Activated CD8-positive, alpha-beta T cell treated with anti-CD3 and anti-CD28 coated beads for 36 hours (primary cell): ENCODE measurements around the gene DRAXIN. TPM values are rescaled to one million over a fixed set of nuclear protein-coding genes. Genes with fewer than 3 reads are reported as not detected.

ENCODE experiments used
- ATAC-seq: fragments of 200-7000 bp; cut with Tn5 transposase; one replicate; pipeline ENCODE4 v1.10.0; 2021; ENCODE audit warnings: mild to moderate bottlenecking, moderate library complexity
- CTCF ChIA-PET: fragments of 350-600 bp; sonication (Branson Sonifier 250); formaldehyde crosslinking; loops from one replicate; lab custom pipeline; 2021; ENCODE audit warnings: antibody characterized with exemption; lab: Charles Lee
- POLR2A ChIA-PET: fragments of 350-600 bp; sonication (Branson Sonifier 250); formaldehyde crosslinking; loops from one replicate; lab custom pipeline; 2021; ENCODE audit warnings: antibody characterized with exemption; lab: Charles Lee
- DNase-seq: peaks from one replicate; pipeline ENCODE4 v3.0.0-alpha.2; 2020
- H3K27ac Mint-ChIP-seq: one replicate; pipeline ENCODE4 v1.8.0; 2021; ENCODE audit warnings: mild to moderate bottlenecking, mixed read lengths
- H3K27me3 Mint-ChIP-seq: one replicate; pipeline ENCODE4 v1.8.0; 2021; ENCODE audit warnings: mixed read lengths
- H3K36me3 Mint-ChIP-seq: one replicate; pipeline ENCODE4 v1.8.0; 2021; ENCODE audit warnings: low read depth, mixed read lengths
- H3K4me1 Mint-ChIP-seq: one replicate; pipeline ENCODE4 v1.8.0; 2021; ENCODE audit warnings: low read depth, mixed read lengths
- H3K4me3 Mint-ChIP-seq: one replicate; pipeline ENCODE4 v1.8.0; 2021; ENCODE audit warnings: mild to moderate bottlenecking, moderate library complexity, mixed read lengths
- H3K9me3 Mint-ChIP-seq: one replicate; pipeline ENCODE4 v1.8.0; 2021; ENCODE audit warnings: mixed read lengths
- intact Hi-C: fragments of 100-400 bp; cut with micrococcal nuclease; formaldehyde crosslinking; loops from one replicate; pipeline ENCODE4 v1.10.0; 2022
- total RNA-seq, 2 experiments: library from RNA; stranded (reverse); gene quantifications; one replicate each; pipeline ENCODE4 v1.2.3, GENCODE V29; 2021
- TF ChIP-seq, protein P1 (sequence below): fragments of 200-600 bp; IDR thresholded peaks from one replicate; pipeline ENCODE4 v1.8.0; 2022; ENCODE audit warnings: antibody characterized with exemption, mild to moderate bottlenecking

DRAXIN gene
- total RNA-seq, 2 experiments from 2014 or later = 0.18 to 0.20 TPM

DNA sequence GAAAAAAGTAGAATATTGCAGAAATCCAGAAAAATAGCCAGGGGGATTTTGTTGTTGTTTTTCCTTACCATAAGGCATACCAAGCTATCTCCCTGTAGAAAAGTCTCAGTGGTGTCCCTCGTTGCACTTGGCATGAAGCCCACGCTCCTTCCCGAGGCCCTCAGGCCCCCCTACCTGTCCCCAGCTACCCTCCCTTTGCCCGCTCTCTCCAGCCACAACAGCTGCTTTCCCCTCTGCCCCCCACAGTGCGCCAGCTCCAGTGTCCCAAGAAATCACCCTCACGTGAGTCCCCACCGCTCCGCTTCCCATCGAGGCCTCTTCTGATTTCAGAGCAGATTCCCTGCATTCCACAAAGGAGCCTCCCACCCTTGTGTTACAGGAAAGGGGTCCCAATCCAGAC, 52.8 kb downstream of the DRAXIN start:
- CTCF ChIA-PET = no interaction called here
- intact Hi-C loops = no loop called here
- POLR2A ChIA-PET = interaction anchor here (0.7 kb wide), 1 partner anchor 166 kb away, joined by 3 read pairs; no protein-coding TSS in a partner anchor
- peaks cover 35% of the 10 kb centered on the region for H3K4me1 Mint-ChIP-seq
- no peak overlapping the region for H3K27ac Mint-ChIP-seq
- no peak overlapping the region for H3K4me3 Mint-ChIP-seq
- H3K27me3 Mint-ChIP-seq = no peaks in the 10 kb centered on the region
- H3K36me3 Mint-ChIP-seq = peaks cover 2% of the 10 kb centered on the region
- ATAC-seq = no peak
- no peak for DNase-seq
- no peaks in the 10 kb centered on the region for H3K9me3 Mint-ChIP-seq
- TF ChIP-seq, protein P1, sequence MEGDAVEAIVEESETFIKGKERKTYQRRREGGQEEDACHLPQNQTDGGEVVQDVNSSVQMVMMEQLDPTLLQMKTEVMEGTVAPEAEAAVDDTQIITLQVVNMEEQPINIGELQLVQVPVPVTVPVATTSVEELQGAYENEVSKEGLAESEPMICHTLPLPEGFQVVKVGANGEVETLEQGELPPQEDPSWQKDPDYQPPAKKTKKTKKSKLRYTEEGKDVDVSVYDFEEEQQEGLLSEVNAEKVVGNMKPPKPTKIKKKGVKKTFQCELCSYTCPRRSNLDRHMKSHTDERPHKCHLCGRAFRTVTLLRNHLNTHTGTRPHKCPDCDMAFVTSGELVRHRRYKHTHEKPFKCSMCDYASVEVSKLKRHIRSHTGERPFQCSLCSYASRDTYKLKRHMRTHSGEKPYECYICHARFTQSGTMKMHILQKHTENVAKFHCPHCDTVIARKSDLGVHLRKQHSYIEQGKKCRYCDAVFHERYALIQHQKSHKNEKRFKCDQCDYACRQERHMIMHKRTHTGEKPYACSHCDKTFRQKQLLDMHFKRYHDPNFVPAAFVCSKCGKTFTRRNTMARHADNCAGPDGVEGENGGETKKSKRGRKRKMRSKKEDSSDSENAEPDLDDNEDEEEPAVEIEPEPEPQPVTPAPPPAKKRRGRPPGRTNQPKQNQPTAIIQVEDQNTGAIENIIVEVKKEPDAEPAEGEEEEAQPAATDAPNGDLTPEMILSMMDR = no peak

DNA sequence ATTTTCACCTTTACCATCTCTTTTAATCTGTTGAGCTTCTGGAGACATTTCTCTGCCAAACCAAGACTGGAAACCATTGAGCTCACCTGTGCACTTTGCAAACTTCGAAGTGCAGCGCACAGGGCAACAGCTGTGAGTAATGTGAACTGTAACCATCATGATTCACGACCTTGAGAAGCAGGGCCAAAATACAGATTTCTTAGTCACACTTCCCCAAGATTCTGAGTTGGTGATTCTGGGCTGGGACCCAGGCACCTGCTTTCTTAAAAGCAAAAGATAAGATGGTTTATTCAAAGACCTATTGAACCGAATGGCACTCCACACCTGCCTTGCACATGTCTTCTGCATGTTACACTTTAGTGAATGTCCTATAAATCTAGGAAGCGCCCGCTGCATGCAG, 54.6 kb downstream of the DRAXIN start:
- Mint-ChIP-seq H3K4me1 (peaks cover 21% of the 10 kb centered on the region), H3K36me3 (peaks cover 2% of the 10 kb centered on the region), H3K4me3 (no peak overlapping the region), H3K27ac (no peak overlapping the region), H3K27me3 (no peaks in the 10 kb centered on the region), H3K9me3 (no peaks in the 10 kb centered on the region)
- ATAC-seq (no peak), DNase-seq (no peak)
- ChIA-PET CTCF (no interaction called here), POLR2A (no interaction called here)
- intact Hi-C loops = no loop called here
- TF ChIP-seq, protein P1 = no peak

DNA sequence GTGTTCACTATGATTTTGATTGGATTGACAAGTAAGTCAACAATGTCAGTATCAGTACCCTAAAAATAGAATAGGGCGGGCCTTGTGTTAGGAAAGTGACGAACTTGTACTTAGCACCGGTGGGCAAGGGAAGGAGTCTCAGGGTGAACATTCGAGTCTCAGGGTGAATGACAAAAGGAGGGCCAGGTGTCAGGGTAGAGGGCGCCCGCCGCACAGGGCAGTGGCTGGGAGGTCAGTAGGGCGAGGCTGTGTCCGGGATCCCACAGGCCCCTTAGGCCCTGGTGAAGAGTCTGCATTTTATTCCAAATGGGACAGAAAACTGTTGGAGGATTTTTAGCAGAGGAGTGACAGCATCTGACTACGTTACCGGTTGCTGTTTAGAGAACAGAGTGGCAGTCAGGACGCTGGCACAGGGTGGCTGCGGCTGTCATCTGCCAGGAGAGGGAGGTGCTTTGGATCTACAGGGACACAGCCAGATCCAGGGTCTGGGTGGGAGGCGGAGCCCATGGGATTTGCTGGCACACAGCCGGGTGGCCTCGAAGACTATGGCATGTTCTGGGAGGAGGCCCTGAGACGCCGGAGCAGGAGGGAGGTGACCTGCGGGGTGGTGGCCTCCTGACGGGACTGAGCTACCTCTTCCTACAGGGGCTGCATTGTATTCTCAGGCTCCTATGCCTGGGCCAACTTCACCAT, 55.4 kb downstream of the DRAXIN start:
- no peak for DNase-seq
- ChIA-PET POLR2A (interaction anchor here (0.6 to 0.7 kb wide), 2 partner anchors 10 to 46 kb away, joined by 3 read pairs; no protein-coding TSS in a partner anchor), CTCF (no interaction called here)
- TF ChIP-seq, protein P1 = no peak
- Mint-ChIP-seq H3K36me3 (peaks cover 2% of the 10 kb centered on the region), H3K4me3 (no peak overlapping the region), H3K27me3 (no peaks in the 10 kb centered on the region), H3K4me1 (peaks cover 12% of the 10 kb centered on the region), H3K27ac (no peak overlapping the region), H3K9me3 (no peaks in the 10 kb centered on the region)
- no peak for ATAC-seq
- intact Hi-C loops = no loop called here

DNA sequence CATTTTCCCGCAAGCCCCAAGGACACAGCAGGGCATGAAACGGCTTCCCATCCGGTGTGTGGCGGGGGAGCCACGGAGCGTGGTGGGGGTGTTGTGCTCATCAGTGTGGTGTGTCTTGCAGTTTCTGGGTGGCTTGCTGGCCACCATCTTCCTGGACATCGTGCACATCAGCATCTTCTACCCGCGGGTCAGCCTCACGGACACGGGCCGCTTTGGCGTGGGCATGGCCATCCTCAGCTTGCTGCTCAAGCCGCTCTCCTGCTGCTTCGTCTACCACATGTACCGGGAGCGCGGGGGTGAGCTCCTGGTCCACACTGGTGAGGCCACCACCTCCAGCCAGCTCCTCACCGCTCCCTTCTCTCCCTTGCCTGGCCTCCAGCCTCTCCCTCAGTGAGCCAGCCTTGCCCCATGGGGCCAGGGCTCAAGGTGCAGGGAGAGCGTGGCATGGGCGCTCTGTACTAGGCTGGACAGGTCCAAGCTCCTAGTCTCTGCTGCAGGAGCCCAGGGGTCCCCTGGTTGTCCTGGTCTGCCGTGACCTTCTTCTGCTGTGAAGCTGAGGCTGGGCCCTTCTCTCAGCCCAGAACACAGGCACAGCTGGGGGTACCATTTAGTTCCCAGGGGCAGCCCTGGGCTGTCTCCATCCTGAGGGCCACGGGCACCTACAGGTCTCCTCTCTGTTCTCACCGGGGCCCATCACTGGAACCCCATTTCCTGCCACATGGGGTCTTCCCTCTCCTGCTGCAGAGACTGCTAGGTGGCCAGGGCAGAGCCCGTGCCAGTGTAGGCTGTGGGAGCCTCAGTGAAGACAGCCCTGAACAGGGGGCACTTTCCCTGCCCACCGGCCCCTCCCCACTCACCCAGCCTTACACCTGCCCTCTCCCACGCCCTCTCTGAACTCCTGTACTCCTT, 57.0 kb downstream of the DRAXIN start:
- TF ChIP-seq, protein P1 = no peak
- no peaks in the 10 kb centered on the region for H3K27me3 Mint-ChIP-seq
- H3K4me1 Mint-ChIP-seq = peaks cover 7% of the 10 kb centered on the region
- peak; percentile 64 for ATAC-seq
- ChIA-PET POLR2A (interaction anchor here (0.9 to 1.4 kb wide), 2 partner anchors 12 to 159 kb away, joined by 4 read pairs; partner anchors contain the start of gene AGTRAP), CTCF (interaction anchor here (0.6 to 2.2 kb wide), 5 partner anchors 11 to 99 kb away, joined by 3 to 9 read pairs (median 7); partner anchors contain the start of gene FBXO6)
- intact Hi-C loops = no loop called here
- H3K4me3 Mint-ChIP-seq = no peak overlapping the region
- peak; percentile 20 for DNase-seq
- H3K27ac Mint-ChIP-seq = peak overlapping the region; percentile 6
- H3K9me3 Mint-ChIP-seq = no peaks in the 10 kb centered on the region
- peaks cover 2% of the 10 kb centered on the region for H3K36me3 Mint-ChIP-seq
